ENCODE results near the gene LMX1B.

Gene LMX1B

DNA sequence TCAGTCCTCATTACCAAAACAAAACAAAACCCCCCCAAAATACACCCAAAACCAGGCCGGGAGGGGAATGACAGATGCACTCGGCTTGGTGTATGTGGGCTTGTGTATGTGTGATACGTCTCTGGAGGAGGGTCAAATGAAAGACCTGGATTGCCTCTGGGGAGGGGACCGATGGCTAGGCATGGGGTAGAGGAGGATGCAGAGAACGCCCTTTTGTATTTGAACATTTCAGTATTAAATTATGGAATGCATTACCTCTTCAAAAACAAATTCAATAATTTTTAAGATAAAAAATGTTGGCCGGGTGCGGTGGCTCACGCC is 61.4 kb downstream of the LMX1B start:
- no peak for TF ChIP-seq POLR2AphosphoS5 (IDR thresholded peaks at IDR 0.05; ENCODE audit: low read depth, low read length)
- TF ChIP-seq, protein P1, sequence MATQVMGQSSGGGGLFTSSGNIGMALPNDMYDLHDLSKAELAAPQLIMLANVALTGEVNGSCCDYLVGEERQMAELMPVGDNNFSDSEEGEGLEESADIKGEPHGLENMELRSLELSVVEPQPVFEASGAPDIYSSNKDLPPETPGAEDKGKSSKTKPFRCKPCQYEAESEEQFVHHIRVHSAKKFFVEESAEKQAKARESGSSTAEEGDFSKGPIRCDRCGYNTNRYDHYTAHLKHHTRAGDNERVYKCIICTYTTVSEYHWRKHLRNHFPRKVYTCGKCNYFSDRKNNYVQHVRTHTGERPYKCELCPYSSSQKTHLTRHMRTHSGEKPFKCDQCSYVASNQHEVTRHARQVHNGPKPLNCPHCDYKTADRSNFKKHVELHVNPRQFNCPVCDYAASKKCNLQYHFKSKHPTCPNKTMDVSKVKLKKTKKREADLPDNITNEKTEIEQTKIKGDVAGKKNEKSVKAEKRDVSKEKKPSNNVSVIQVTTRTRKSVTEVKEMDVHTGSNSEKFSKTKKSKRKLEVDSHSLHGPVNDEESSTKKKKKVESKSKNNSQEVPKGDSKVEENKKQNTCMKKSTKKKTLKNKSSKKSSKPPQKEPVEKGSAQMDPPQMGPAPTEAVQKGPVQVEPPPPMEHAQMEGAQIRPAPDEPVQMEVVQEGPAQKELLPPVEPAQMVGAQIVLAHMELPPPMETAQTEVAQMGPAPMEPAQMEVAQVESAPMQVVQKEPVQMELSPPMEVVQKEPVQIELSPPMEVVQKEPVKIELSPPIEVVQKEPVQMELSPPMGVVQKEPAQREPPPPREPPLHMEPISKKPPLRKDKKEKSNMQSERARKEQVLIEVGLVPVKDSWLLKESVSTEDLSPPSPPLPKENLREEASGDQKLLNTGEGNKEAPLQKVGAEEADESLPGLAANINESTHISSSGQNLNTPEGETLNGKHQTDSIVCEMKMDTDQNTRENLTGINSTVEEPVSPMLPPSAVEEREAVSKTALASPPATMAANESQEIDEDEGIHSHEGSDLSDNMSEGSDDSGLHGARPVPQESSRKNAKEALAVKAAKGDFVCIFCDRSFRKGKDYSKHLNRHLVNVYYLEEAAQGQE (IDR thresholded peaks at IDR 0.05; ENCODE audit: insufficient read depth in 1 of 2, low read depth in 2 of 2, low read length in 2 of 2), result no peak
- no peak for TF ChIP-seq TAF1 (IDR thresholded peaks at IDR 0.05; ENCODE audit: borderline replicate concordance, insufficient read depth, low read length)
- no peak for TF ChIP-seq FOXP2 (optimal IDR thresholded peaks at IDR 0.05; ENCODE audit: borderline replicate concordance, extremely low read depth, extremely low read length, insufficient read depth)
- TF ChIP-seq SIN3A (IDR thresholded peaks at IDR 0.05; ENCODE audit: borderline replicate concordance, insufficient read depth, low read length), result no peak

DNA sequence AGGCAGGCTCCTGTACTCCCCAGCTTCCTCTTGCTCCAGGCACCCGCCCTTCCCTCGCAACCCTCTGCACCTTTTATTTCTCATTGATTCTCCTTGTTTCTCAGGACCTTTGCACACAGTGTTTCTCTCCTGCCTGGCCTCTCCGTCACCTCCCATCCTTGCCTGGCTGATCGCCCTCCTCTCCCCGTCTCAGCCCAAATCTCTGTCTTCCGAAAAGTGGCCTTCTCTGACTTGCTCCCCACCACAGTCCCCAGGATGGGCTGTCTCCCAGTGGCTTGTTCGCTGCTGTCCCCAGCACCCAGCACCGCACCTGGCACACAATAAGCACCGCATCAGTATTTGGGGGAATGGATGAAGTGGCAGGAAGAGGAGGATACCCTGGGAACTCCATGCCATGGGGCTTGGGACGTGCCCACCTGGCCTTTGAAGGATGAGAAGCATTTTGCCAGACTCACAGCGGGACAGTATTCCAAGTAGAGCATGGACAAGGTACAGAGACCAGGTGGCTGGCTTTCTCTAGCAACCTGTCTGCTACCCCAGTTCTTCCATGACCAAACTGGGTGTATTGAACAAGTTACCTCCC is 62.5 kb downstream of the LMX1B start:
- TF ChIP-seq, protein P1 (IDR thresholded peaks at IDR 0.05; ENCODE audit: insufficient read depth in 1 of 2, low read depth in 2 of 2, low read length in 2 of 2), result no peak
- TF ChIP-seq SIN3A (IDR thresholded peaks at IDR 0.05; ENCODE audit: borderline replicate concordance, insufficient read depth, low read length) (no peak), TAF1 (IDR thresholded peaks at IDR 0.05; ENCODE audit: borderline replicate concordance, insufficient read depth, low read length) (no peak), POLR2AphosphoS5 (IDR thresholded peaks at IDR 0.05; ENCODE audit: low read depth, low read length) (no peak), FOXP2 (optimal IDR thresholded peaks at IDR 0.05; ENCODE audit: borderline replicate concordance, extremely low read depth, extremely low read length, insufficient read depth) (no peak)

DNA sequence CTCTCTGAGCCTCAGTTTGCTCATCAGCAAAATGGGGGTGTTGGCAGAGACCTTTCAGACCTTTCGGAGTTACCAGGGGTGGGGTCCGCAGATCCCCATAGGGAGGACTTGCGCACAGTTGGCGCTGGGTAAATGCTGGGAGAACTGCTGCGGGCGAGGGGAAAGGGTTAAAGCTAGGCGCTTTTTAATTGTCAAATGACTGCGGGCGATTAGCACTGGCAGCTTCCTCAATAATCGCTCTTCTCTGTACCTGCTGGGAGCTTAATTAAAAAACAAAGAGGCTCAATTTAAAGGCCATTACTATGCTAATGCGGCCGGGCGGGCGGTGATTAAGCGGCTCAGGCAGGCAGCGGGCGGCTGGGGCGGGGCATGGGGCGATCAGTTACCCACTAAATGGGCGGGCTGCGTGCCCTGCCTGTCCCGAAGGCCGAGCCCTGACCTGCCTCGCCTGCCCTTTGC is 63.0 kb downstream of the LMX1B start:
- TF ChIP-seq FOXP2 (optimal IDR thresholded peaks at IDR 0.05; ENCODE audit: borderline replicate concordance, extremely low read depth, extremely low read length, insufficient read depth), result no peak
- TF ChIP-seq POLR2AphosphoS5 (IDR thresholded peaks at IDR 0.05; ENCODE audit: low read depth, low read length), result no peak
- TF ChIP-seq SIN3A (IDR thresholded peaks at IDR 0.05; ENCODE audit: borderline replicate concordance, insufficient read depth, low read length), result no peak
- no peak for TF ChIP-seq TAF1 (IDR thresholded peaks at IDR 0.05; ENCODE audit: borderline replicate concordance, insufficient read depth, low read length)
- TF ChIP-seq, protein P1 (IDR thresholded peaks at IDR 0.05; ENCODE audit: insufficient read depth in 1 of 2, low read depth in 2 of 2, low read length in 2 of 2), result no peak

DNA sequence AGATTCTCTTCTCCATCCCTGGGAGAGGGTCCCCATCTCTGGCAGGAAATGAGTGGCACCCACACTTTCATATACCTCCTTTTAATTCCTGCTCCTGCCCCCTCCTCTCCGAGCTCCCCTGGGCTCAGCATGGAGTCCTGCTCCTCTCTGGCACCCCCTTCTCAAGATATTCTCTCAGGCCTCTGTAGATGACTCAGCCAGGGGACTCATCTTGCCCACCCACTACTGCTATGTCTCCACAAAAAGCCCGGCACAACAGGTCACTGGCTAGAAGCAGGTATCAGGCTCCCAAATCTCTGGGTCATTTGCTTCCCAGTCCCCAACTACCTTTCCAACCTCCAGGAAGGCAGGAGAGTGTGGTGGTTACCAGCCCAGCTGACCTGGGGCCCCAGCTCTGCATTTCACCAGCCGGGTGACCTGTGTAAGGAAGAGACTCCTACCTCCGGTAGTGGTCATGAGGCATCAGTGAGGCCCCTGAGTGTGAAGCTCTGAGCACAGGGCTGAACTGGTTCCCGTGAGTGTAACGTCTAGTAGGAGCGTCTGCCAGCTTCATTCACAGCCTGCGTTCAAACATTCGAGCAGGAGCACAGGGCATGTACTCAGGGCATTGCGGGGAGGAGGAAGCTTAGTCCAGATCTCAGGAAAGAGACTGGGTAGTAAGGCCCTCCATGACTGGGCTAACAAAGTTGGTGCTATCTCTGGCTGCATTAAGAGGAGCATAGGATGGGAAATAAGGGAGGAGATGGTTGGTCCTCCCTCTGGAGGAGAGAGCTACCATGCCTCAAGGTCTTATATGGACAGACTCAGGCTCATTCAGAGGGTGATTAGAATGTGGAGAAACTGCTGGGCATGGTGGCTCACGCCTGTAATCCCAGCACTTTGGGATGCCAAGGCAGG is 63.7 kb downstream of the LMX1B start:
- TF ChIP-seq TAF1 (IDR thresholded peaks at IDR 0.05; ENCODE audit: borderline replicate concordance, insufficient read depth, low read length), result no peak
- TF ChIP-seq POLR2AphosphoS5 (IDR thresholded peaks at IDR 0.05; ENCODE audit: low read depth, low read length), result no peak
- TF ChIP-seq SIN3A (IDR thresholded peaks at IDR 0.05; ENCODE audit: borderline replicate concordance, insufficient read depth, low read length), result no peak
- no peak for TF ChIP-seq FOXP2 (optimal IDR thresholded peaks at IDR 0.05; ENCODE audit: borderline replicate concordance, extremely low read depth, extremely low read length, insufficient read depth)
- TF ChIP-seq, protein P1 (IDR thresholded peaks at IDR 0.05; ENCODE audit: insufficient read depth in 1 of 2, low read depth in 2 of 2, low read length in 2 of 2), result no peak

Data from PFSK-1 (cell line).